HG02981 (cell line): Measurements from ENCODE around the gene AMACR.
"Not testable (repeated sequence)": the region's sequence is repeated elsewhere in the genome, so short reads cannot be mapped to it uniquely, and the experiment has no call there.

Experiments used
- ATAC-seq: cut with Tn5 transposase; IDR thresholded peaks from one replicate; pipeline ENCODE4 v1.9.1; 2021; ENCODE audit warnings: mild to moderate bottlenecking, moderate library complexity; ENCODE audit not compliant: unreplicated experiment

AMACR gene

DNA sequence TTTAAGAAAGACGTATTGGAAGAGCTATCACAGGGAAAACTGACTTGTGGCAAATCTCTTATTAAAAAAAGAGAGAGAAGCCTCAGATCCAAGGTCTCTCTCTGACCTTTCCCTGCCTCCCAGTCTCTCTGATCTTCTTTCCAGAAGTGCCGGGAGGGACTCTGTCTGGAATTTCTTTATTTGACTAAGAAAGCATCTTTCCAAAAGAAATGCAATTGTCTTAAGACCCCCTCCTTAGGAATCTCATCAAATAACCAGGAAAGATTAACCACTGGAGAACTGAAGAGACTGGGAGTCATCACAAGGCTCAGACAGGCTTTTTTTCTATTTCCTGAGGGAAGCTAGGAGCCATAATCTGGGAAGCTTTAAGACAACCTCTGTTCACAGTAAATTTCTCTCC lies 30.5 kb upstream of the AMACR start:
- ATAC-seq, result no peak

DNA sequence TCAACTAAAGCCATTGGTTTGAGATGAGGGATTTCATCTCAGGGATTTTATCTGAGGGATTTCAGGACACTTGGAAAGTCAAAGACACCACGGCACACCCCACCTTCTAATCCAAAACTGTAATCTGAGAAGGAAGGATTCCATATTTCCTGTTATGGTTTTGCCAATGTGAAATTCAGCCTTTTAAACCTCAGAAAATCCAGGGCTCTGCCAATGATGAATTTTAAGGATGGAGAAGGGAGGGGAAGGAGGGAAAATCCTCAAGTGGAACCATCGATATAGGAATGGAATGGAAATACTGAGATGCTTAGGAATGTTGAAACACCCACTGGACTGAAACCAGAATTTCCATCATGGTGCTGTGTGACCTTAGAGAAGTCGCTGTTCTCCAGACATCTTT lies 29.9 kb upstream of the AMACR start:
- ATAC-seq, result no peak

GRCh38 chr5:34035756-34036155 lies 27.9 kb upstream of the AMACR start:
- ATAC-seq, result no peak

DNA sequence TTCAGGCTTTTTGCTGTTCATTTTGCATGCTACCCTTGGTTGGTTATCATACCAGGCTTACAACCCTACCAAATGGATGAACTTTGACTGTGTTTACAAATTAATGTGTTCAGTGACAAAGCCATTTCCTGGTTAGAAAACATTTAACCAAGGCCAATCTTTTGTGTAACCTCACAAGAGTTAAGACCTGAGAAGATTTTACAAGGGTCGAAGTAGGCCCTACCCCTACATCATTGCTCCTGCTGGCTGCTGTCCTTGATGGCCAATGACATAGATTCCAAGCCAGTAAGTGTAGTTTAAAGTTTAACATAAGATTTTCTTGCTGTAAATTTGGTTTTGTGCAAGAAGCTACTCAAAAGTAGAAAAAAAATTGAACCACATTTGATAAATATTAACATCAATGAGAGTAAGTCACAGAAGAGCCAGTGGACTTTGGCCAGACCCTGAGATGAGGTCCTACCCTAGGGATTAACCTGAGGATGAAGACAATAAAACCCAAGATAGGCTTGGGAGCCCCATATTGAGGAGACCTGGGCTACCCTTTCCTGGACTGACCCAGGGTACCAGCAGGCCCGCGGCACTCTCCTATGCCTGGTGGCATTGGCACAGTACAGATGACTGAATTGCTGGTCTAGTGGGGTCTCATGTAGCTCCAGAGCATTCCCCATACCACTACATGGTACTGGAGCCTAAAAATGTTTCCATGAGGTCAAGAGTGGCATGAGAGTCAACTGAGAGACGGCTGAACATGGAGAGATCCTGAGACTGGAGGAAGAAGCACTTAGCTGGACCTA lies 26.9 kb upstream of the AMACR start:
- ATAC-seq, result peak; percentile 69

GRCh38 chr5:34031966-34032365 lies 24.1 kb upstream of the AMACR start:
- no peak for ATAC-seq

GRCh38 chr5:34031117-34031516 lies 23.3 kb upstream of the AMACR start:
- no peak for ATAC-seq

DNA sequence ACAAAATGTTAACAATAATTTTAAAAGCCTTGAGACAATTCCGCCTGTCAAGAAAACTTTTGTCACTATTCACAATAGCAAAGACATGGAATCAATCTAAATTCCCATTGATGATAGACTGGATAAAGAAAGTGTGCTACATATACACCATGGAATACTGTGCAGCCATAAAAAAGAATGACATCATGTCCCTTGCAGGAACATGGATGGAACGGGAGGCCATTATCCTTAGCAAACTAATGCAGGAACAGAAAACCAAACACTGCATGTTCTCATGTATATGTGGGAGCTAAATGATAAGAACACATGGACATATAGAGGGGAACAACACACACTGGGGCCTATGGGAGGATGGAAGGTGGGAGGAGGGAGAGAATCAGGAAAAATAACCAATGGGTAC lies 22.7 kb upstream of the AMACR start:
- ATAC-seq, result not testable (repeated sequence)

GRCh38 chr5:34030048-34030447 lies 22.2 kb upstream of the AMACR start:
- no peak for ATAC-seq

- ATAC-seq, result no peak
Measured at GRCh38 chr5:34028349-34028748, 20.5 kb upstream of the AMACR start.

DNA sequence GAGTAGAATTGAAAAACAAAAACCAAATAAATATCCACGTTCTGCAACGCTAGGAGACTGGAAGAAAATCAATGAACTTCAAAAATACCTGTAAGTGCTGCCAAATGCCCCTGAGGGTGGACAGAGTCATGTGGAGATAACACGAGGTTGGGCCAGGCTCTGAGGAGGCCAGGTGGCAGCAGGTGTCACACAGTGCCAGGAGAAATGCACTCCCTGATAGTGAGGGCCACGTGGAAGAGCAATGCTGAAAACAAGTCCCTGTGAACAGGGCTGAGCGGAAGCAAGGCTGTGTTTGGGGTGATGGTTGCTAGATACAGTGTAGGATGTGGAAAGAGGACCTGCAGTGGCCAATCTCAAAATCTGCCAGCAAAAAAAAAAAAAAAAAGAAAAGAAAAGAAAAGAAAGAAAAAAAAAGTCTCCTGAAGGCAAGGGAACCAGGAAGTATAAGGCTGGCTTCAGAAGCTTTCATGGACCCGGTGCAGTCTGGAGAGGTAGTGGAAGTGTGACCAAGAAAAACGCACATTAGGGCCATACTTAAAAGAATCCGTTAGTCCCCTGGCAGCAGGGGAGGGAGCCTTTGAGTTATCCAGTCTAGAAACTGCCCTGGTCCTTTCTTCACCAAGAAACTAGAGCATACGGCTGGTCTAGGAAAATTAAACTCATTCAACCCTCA lies 18.4 kb upstream of the AMACR start:
- no peak for ATAC-seq

- peak; percentile 87 for ATAC-seq
Measured at GRCh38 chr5:34022121-34022705, 14.4 kb upstream of the AMACR start.

GRCh38 chr5:34021334-34021733 lies 13.5 kb upstream of the AMACR start:
- no peak for ATAC-seq

DNA sequence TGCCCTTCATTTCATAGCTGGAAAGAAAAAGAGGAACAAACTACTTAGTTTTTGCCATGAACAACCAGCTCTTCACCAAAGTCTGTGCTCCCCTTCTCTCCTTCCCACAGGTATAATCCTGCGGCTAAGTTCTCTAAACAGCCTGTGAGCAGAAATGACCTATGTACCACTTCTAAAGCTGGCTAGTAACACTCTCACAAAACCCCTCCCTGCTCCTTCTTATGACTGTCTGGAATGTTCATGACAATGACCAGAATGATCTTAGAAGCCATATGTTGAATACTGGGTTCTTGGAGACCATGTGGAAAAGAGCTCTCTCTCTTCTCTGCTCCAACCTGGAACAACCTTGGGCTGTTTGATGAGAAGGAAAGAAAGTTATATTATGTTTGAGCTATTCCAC lies 12.9 kb upstream of the AMACR start:
- ATAC-seq, result no peak

DNA sequence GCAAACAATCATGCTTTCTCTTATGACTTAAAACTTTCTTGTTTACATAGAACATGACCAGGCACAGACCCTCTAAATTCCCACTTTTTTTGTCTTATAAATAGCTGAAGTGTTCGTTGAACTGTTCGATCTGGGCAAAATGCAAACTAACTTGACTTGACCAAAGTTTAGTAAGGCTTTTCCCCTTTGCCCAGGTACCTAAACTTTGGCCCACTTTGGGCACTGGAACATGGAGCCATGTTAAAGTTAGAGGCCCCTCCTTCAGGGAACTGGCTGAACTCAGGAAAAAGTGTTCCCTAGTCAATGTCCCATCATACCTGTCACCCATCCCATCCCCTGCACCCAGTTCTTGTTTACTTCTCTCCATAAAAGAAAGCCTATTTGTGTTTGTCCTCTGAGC lies 9.4 kb upstream of the AMACR start:
- ATAC-seq, result no peak

DNA sequence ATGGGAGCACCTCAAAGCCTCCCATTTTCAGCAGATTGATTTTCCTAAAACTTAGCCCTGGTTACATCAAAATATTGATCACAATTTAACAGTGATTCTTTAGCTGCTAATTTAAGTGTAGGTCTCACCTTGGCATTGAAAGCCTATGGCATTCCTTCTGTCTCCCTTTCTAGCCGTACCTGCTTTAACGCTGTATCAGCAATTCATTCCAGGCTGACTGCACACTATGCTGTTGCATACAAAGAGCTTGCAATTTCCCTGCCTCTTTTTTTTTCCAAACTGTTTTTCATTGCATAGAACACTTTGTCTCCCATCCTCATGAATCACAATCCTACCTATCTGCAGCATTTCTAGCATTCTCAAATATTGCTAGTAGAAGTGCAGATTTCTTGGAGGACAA lies 8.9 kb upstream of the AMACR start:
- no peak for ATAC-seq

DNA sequence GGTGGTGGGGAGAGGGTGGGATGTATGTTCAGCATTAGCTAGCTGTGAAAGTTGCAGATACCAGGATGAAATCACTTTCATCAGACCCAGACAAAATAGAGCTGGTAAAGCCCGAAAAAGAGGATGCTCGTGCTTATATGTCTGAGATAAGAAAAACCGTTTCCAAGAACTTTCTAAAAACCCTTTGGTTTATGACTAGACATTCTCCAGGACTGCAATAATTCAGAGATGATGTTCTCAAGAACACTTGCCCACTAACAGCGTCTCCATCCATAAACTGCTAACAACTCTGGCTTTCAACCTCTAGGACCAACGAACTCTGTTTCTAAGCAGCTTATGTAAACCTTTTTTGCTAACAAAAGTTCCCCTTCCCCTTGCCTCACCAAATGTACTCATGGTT lies 8.4 kb upstream of the AMACR start:
- no peak for ATAC-seq

DNA sequence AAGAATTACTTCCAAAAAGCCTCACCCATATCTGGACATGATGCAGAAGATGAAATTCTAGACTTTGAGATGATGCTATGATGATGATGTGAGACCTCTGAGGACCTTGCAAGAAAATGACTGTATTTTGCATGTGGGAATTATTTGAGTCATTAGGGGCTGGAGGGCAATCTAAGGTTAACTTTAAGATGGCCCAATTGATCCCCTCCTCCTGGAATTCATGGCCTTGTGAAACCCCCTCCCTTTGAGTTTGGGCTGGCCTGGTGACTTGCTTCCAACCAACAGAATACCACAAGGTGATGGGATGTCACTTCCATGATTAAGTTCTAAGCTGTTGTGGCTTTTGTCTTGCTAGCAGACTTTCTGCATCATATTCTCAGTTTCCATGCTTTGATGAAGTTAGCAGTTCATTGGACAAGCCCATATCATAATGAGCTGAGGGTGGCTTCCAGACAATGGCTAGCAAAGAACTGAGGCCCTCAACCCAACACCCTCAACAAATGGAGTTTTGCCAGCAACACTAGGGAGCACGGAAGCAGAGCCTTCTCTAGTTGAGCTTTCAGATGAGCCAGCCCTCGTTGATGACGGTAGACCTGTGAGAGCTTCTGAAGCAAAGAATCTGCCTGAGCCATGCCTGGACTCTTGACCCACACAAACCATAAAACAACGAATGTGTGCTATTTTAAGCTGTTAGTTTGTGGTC lies 7.4 kb upstream of the AMACR start:
- no peak for ATAC-seq

GRCh38 chr5:34014626-34015025 lies 6.8 kb upstream of the AMACR start:
- no peak for ATAC-seq

GRCh38 chr5:34013547-34013946 lies 5.7 kb upstream of the AMACR start:
- ATAC-seq, result no peak

DNA sequence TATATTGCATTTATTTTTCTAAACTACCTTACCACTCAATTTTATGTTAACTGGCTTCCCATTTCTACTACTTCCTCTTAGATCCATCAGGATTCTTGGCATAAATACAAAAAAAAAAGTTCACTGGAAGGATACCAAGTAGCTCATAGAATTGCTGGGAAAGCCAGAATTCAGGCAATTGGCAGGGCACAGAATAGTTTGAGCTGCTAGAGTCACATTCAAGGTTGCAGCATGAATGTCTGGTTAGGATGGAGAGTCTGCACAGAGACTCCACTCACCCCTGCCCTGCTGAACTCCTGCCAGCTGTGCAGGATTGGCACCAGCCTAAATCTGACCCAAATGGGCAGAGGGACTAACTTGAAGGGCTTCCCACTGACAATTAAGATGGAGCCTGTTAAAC lies 4.9 kb upstream of the AMACR start:
- ATAC-seq, result no peak

- ATAC-seq, result no peak
Measured at GRCh38 chr5:34011536-34011935, 3.7 kb upstream of the AMACR start.

- ATAC-seq, result not testable (repeated sequence)
Measured at GRCh38 chr5:34010146-34010545, 2.3 kb upstream of the AMACR start.
